GM19239 (cell line): ENCODE measurements around the gene ADGRE2.
"Not testable (repeated sequence)": the region's sequence is repeated elsewhere in the genome, so short reads cannot be mapped to it uniquely, and the experiment has no call there.

Experiments used
- DNase-seq: peaks from one replicate; pipeline ENCODE4 v3.0.0; 2011; ENCODE audit warnings: low spot score; ENCODE audit not compliant: insufficient read length
- FAIRE-seq: peaks from 2 replicates; lab custom pipeline; 2011; peaks lifted over from hg19 to GRCh38; lab: Jason Lieb, UNC

Gene ADGRE2

DNA sequence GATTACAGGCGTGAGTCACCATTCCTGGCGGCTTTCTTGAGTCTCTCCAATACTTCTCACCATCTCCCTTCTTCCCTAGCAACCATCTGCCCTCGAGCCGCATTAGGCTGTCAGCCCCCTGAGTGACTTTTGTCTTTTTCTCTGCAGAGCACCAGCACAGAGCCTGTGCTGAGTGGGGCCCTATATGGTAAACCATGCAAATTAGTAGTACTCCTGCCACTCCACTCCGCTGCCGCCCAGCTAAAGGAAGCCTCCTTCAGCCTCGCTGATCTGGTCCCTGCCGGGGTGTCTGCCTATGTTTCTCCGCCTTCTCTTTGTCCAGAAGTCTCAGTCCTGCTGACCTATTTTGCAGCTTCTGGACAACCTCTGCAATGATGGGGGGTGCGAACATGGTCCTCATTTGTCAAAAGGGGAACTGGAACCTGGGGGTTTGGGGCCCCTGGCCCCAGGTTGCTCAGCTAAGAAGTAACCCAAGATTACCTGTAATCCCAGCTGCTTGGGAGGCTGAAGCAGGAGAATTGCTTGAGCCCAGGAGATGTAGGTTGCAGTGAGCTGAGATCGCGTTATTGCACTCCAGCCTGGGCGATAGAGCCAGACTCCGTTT is 2.4 kb upstream of the ADGRE2 start:
- peak; percentile 72 for FAIRE-seq
- not testable (repeated sequence) for DNase-seq

DNA sequence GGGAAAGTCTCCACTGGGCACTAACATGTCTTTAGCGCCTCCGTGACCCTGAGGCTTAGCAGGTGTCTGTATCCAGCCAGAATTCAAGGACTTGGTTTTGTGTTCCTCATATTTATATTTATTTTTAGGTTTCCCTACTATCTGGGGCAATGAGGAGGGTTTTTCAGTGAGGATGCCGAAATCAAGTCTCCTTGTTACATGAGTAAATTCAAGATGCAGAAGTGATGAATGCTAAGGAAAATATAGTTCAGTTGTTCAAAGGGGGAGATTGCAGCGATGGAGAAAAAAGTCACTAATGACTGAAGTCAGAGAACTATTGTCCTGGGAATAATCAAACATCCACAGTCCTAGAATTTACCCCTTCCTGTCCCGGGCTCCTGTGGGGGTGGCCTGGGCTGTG is 791 bp upstream of the ADGRE2 start:
- DNase-seq (no peak), FAIRE-seq (no peak)

DNA sequence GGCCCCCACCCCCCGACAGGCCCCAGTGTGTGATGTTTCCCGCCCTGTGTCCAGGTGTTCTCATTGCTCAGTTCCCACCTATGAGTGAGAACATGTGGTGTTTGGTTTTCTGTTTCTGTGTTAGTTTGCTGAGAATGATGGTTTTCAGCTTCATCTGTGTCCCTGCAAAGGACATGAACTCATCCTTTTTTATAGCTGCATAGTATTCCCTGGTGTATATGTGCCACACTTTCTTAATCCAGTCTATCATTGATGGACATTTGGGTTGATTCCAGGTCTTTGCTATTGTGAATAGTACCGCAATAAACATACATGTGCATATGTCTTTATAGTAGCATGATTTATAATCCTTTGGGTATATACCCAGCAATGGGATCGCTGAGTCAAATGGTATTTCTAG is 715 bp downstream of the ADGRE2 start:
- not testable (repeated sequence) for FAIRE-seq, DNase-seq

DNA sequence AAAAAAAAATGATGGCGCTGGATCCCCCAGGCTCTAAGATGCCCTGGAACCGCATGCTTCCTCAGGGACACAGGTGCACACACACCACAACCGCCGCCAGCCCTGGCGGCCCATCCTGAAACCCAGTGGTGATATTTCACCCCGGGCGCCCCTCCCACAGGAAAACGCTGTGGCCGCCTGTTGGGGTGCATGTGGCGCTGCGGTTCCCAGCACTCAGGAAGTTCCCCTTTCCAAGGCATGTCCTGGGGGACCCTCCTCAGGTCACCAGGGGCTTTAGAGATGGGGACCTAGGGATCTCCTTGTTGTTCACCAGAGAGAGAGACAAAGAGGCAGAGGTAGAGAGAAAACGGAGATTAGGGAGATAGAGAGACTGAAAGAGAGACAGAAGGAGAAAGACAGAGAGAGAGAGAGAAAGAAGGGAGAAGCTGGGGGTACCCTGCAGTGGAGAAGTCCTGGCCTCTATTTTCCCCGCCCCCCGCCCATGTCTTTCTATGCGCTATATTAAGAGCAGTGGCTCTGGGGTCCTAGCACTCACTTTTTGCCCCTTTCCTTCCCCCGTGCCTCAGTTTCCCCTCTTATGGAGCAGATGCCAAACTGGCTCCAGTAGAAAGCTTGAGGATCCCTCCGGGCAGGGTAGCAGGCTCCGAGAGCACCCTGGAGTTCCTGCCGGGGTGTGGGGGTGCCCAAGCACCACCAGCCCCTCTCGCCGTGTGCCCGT is 2.3 kb downstream of the ADGRE2 start:
- DNase-seq (no peak), FAIRE-seq (peak; percentile 65)

DNA sequence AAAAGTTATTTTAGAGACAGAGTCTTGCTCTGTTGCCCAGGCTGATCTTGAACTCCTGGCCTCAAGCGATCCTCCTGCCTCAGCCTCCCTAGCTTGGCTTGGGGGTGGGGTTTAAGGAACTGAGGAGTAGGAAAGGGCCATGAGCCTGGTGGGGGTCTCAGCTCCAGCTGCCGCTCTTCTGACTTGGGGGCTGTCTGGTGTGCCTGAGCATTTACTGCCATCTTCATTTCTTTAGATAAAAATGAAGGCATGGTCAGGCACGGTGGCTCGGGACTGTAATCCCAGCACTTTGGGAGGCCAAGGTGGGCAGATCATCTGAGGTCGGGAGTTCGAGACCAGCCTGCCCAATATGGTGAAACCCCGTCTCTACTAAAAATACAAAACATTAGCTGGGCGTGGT is 3.0 kb downstream of the ADGRE2 start:
- DNase-seq = not testable (repeated sequence)

DNA sequence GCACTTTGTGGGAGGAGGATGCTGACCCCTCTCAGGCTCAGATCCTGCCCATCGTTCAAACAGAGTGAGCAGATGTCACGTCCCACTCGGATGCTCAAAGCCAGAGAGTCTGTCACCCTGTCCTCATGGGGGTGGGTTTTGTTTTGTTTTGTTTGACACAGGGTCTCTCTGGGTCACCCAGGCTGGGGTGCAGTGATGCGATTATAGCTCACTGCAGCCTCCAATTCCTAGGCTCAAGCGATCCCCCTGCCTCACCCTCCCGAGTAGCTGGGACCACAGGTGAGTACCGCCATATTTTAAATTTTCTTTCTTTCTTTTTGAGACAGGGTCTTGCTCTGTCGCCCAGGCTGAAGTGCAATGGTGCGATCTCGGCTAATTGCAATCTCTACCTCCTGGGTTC is 4.0 kb downstream of the ADGRE2 start:
- FAIRE-seq = no peak
- no peak for DNase-seq

More for the DNA sequence above, 3.0 kb downstream of the ADGRE2 start:
- not testable (repeated sequence) for FAIRE-seq

DNA sequence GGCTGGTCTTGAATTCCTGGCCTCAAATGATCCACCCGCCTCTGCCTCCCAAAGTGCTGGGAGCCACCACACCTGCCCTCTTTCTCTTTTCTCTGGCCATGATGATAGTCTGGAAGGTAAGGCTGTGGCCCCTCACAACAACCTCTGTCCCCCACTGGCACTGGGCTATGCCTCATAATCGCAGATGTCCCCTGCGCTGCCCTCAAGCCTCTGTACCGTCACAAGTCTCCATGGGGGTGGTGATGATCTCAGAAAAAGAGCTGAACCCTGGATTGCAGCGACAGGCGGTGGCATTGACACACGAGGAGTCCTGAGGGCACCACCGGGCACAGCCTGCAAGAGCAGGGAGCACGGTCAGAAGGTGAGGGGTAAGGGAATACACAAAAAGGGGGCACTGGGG is 4.6 kb downstream of the ADGRE2 start:
- FAIRE-seq = not testable (repeated sequence)

DNA sequence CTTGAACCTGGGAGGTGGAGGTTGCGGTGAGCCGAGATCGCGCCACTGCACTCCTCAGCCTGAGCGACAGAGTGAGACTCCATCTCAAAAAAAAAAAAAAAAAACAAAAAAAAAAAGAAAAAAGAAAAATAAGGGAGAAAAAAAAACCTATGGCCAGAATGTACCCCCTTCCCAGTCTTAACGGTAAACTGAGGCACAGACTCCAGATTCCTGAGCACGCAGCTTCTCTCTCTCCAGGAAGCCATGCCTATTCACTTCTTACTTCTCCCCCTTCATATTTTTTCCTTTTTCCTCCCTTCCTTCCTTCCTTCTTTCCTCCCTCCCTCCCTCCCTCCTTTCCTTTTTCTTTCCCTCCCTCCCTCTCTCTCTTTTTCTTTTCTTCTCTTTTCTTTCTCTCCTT is 5.4 kb downstream of the ADGRE2 start:
- DNase-seq = no peak
- no peak for FAIRE-seq

More for the DNA sequence above, 4.6 kb downstream of the ADGRE2 start:
- DNase-seq = not testable (repeated sequence)

DNA sequence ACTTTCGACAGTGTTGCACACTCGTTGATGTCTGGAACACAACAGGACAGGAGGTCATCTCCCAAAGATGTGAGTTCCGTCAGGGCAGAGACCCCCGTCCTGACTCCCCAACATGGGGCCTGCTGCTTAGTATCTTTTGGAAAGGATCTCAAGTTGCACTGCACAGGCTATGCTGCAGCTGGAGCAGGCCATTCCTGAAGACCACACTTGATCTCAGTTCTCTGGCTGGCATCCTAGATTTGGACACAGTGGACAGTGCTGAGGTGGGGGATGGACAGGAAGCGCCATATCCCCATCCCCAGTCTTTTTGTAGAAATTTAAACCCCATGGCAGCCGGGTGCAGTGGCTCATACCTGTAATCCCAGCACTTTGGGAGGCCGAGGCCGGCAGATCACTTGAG is 5.9 kb downstream of the ADGRE2 start:
- DNase-seq (no peak), FAIRE-seq (no peak)

DNA sequence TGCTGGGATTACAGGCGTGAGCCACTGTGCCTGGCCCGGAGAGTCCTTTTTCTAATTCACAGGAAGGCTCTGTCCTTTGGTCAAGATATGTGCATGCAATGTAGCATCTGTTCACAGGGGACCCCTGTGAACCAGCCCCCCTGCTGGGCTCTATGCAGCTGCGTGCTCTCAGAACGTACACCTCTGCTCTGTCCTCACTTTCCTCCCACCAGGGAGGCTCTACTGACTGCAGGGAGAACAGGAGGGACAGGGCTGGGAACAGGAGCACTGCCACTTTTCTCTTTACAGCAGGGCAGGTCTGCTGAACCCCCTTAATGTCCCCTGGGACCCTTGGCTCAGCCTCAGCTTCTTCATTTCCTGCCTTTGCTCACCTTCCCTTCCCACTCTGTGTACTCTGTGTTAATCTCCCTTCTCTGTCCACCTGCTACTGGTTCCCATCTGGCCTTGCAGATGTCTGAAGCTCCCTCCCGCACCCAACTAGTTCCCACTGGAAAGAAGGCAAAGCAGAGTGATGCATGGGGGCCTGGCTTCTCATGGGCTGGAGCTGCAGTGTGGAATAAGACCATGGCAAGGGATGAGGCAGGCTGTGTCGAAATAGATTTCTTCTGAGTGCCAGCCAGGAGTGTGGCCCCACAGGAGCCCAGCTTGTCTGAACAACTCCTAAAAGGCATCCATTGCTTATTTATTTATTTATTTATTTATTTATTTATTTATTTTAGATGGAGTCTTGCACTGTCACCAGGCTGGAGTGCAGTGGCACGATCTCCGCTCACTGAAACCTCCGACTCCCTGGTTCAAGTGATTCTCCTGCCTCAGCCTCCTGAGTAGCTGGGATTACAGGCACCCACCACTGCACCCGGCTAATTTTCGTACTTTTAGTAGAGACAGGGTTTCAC is 7.2 kb downstream of the ADGRE2 start:
- no peak for FAIRE-seq
- DNase-seq = no peak

DNA sequence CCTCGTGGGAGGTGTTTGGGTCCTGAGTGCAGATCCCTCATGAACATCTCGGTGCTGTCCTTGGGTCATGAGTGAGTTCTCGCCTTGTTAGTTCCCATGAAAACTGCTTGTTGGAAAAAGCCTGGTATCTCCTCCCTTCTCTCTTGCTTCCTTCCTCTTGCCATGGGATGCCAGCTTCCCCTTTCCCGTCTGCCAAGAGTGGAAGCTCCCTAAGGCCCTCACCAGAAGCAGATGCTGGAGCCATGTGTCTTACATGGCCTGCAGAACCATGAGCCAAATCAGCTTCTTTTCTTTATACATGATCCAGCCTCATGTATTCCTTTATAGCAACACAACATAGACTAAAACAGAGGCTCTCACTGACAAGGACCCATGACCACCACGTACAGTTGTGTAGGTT is 8.2 kb downstream of the ADGRE2 start:
- DNase-seq = no peak
- FAIRE-seq = no peak

DNA sequence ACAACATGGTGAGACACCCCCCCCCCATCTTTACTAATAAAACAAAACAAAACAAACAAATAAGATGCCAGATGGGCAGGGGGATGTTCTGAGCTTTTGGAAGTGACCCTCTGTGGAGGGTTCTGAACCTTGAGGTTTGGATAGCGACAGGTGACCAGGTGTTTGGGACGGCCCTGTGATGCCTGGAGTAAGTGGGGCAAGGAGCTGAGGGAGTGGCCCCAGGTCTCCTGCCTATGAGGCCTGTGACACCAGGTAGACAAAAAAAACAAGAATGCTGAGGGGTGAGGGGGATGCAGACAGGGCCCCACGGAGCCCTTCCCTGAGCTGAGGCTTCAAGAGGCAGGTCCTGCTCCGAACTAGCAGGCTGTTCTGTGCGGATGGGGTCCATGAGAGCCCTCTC is 9.2 kb downstream of the ADGRE2 start:
- DNase-seq (no peak), FAIRE-seq (no peak)

DNA sequence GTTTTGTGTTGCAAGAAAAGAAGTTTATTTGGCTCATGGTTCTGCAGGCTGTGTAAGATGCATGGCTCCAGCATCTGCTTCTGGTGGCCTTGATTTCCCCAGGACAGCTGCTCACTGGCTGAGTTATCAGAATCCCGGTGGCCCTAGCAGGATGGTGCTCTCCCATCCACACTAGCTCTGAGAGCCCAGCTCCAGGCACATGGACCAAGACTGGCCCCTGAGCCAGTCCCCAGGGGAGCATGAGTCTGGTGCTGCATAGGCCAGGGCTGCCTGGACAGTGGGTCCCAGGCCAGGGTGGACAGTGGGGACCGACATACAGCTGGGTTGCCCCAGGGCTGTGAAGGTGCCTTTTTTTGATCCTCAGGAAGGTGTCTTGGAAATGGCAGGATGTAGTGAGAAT is 10.4 kb downstream of the ADGRE2 start:
- FAIRE-seq (no peak), DNase-seq (no peak)

DNA sequence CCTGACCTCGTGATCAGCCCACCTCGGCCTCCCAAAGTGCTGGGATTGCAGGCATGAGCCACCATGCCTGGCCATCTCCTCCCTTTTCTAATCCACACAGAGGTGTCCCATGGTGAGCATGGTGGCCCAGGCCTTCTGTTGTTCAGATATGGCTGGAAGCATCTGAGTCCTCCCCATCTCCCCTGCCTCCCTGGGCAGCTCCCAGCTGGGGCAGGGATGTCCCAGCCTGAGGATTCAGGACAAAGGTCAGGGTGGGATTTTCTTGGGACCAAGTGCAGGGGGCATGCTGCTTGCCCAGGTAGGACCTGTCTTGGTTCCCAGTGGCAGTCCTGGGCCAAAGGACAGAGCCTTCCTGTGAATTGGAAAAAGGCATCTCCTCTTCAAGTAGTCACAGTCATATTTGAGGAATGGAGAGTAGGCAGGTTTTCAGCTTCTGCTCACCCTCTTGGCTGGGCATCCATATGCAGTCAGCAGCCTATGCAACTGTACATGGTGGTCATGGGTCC is 10.8 kb downstream of the ADGRE2 start:
- no peak for FAIRE-seq
- DNase-seq = no peak

DNA sequence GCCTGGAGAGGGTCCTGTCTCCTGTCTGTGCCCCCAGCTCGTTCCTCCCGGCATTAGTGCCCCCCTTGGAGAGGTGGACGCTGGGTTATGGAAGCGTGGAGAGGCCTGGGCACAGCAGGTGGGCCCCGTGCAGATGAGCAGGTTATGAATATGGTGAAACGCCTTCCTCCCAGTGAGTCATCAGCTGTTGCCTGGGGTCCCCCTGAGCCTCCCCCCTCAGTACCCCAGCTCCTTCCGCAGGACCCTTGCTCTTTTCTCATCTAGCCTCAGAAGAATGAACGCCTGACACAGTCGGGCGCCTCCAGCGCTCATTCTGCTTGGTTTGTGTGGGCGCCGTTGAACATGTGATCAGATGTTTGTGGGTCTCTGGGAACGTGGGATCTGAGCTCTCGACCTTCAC is 12.5 kb downstream of the ADGRE2 start:
- not testable (repeated sequence) for FAIRE-seq, DNase-seq

DNA sequence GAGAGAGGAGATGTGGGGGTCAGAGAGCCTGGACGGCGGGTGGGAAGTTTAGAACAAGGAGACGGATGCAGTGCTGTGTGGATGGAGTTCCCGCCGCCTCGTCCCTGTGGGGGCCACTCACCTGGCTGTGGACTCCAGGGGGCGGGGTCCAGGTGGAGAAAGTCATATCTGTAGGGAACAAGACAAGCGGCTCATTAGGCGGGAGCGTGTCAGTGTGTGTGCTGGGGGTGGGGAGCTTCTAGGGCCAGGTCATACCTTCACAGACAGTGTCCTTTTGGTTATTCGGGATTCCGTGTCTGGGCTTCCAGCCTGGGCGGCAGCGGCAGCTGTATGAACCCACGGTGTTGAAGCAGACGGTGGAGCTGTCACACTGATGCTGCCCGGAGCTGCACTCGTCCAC is 13.0 kb downstream of the ADGRE2 start:
- not testable (repeated sequence) for DNase-seq, FAIRE-seq

DNA sequence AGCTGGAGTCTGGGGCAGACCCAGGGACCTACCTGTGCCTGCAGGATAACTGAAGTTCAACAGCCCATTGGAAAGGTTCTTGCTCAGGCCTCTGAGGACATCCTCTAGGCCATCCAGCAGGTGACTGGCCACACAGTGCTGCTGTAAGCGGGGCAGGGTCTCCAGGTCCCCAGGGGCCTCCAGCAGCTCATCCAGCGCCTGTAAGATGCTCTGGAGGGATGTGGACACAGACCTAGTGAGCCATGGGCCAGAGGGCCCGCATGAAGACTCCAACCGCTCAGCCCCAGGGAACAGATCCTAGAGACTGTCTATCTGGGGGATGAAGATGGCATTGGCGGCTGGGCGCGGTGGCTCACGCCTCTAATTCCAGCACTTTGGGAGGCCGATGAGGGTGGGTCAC is 14.0 kb downstream of the ADGRE2 start:
- no peak for DNase-seq
- FAIRE-seq = no peak

DNA sequence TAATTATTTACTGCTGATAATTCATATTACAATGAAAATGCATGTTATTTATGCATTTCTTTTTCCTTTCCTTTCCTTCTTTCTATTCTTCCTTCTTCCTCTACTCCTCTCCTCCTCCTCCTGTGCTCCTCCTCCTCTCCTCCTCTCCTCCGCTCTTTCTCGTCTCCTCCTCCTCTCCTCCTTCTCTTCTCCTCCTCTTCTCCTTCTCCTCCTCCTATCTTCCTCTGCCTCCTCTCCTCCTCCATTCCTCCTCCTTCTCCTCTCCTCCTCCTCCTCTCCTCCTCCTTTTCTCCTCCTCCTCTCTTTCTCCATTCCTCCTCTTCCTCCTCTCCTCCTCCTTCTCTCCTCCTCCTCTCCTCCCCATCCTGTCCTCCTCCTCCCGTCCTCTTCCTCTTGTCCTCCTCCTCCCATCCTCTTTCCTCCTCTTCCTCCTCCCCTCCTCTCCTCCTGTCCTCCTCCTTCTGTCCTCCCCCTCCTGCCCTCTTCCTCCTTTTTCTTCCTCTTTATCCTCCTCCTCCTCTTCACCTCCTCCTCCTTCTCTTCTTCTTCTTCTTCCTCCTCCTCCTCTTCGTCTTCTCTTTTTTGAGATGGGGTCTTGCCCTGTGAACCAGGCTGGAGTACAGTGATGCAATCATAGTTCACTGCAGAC is 14.7 kb downstream of the ADGRE2 start:
- DNase-seq (no peak), FAIRE-seq (no peak)

DNA sequence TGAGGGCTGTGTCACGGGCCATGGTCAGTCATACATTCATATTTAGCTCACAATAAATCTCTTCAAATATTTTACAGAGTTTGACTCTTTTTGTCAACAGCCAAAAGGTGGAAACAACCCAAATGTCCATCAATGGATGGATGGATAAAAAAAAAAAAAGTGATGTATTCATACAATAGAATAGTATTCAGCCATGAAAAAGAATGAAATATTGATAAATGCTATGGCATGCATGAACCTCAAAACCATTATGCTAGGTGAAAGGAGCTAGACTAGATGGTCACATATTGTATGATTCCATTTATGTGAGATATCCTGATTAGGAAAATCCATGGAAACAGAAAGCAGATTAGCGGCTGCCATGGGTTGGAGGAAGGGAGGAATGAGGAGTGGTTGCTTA is 16.2 kb downstream of the ADGRE2 start:
- DNase-seq (no peak), FAIRE-seq (no peak)

DNA sequence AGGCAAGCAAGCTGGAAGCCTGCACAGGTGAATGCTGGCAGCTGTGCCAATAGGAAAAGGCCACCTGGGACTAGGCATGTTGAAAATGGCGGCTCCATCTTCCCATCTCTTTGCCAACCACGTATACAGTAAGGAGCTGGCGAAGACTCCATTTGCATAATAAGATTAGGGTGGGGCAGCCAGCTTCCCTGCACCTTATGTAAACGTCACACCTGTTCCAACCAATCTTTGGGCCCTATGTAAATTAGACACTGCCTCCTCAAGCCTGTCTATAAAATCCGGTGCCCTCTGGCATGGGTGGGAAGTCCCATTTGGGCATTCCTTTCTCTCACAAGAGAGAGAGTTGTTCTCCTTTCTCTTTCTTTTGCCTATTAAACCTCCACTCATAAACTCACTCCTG is 16.8 kb downstream of the ADGRE2 start:
- DNase-seq (no peak), FAIRE-seq (no peak)
